HL-60/S4 treated with retinoic acid at 250 ng/mL for 4 days and 3 days (cell line): ENCODE data around the gene ZNF354C.

Experiments
- in situ Hi-C: fragments of 300-500 bp; cut with MboI; formaldehyde crosslinking; loops from 2 replicates; pipeline ENCODE4 v1.7.0; 2022; ENCODE audit warnings: low sequenced_read_pairs

Gene ZNF354C

DNA sequence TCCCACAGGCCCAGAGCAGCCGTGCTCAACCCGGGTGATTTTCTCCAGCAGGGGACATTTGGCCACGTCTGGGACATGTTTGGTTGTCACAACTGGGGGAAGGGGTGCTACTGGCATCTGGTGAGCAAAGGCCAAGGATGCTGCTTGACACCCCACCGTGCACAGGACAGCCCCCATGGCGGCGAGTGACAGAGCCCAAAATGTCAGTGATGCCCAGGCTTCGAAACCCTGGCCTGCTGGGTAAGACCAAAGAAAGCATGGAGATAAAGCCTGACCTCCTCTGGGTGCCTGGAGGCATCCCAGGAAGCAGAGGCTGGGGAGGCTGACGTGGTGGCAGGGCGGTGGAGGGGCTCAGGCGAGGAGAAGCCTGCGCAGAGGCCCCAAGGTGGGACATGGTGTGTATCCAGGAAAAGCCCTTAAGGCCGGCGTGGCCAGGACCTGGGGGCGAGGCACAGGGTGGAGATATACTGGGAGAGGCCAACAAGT, 66.4 kb downstream of the ZNF354C start:
- in situ Hi-C loops, result no loop called here

DNA sequence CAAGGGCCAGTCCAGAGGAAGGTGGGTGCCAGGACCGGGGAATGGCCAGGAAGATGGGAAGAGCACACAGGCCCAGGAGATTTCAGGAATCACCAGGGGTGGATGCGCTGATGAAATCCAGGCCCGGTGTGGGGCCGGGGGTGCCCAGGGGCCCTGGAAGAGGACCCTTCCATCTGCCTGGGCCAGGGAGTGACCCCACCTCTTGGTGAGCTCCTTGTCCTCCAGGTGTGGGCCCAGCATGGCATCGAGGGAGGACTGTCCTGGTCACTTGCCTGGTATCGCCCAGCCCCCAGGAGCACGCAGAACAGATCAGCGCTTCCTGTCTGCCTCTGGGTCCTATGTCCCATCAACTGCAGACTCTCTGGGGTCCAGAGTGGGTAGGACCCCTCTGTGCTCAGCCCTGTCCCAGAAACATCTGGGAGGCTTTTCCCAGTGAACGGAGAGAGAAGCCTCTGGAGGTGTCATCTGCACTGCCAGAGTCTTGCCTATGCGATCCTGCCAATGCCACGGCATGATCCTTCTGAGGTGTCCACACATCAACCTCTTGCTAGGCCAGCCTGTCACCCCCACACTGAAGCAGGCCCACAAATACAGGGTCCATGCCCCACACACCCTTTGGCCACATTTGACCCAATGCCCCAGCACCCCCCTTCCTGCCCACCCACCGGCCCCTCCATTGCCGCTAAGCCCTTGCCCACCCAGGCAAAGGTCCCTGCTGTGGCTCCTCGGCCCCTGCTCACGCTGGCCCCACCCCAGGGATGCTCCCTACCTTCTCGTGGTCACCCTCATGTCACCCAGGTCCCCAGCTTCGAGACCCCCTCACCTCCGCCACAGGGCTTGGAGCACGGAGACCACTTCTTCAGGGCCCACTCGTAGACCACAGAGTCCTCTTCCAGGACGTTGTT, 67.2 kb downstream of the ZNF354C start:
- in situ Hi-C loops, result no loop called here

DNA sequence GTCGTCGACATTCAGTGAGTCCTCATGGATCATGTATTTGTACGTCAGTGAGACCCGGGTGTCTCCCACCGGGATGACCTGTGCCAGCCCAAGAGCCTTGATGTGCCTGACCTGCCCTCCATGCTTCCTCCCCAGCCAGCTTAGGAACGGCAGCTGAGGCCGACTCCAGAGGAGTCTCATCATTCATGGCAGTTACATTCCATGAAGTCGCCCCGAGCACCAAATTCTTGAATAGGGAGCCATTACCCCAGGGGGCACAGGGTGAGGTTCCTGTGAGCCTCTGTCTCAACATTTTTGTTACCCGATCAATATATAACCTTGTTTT, 67.8 kb downstream of the ZNF354C start:
- in situ Hi-C loops, result no loop called here

DNA sequence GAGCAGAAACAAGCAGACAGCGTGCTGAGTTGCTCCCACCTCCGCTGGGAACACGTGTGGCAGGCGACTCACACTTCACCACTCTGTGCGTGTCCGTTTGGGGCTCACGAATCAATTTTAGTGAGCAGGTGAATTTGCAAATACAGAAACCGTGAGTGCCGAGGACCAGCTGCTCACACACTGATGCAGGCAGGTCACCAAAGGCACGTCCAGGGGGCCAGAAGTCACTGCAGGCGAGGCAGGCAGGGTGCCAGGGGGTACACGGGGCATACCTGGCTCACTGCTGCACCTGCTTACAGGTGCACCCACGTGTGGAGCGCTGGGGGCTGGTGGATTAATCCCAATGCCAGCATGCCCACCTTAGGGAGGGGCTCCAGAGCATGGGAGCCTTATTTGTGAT, 68.8 kb downstream of the ZNF354C start:
- in situ Hi-C loops, result no loop called here

GRCh38 chr5:179129607-179130071, 69.5 kb downstream of the ZNF354C start:
- in situ Hi-C loops, result no loop called here

GRCh38 chr5:179130101-179130681, 70.0 kb downstream of the ZNF354C start:
- in situ Hi-C loops, result no loop called here

- in situ Hi-C loops, result no loop called here
These were observed 71.2 kb downstream of the ZNF354C start for GRCh38 chr5:179131321-179131835.

GRCh38 chr5:179131886-179132585, 71.9 kb downstream of the ZNF354C start:
- in situ Hi-C loops, result no loop called here

GRCh38 chr5:179132586-179133355, 72.6 kb downstream of the ZNF354C start:
- in situ Hi-C loops, result no loop called here
